GM18873 (cell line): ENCODE results near the gene RHOBTB3.
"Not testable (repeated sequence)": the region's sequence is repeated elsewhere in the genome, so short reads cannot be mapped to it uniquely, and the experiment has no call there.

Experiments used
- ATAC-seq: cut with Tn5 transposase; IDR thresholded peaks from one replicate; pipeline ENCODE4 v1.9.1; 2021; ENCODE audit warnings: mild to moderate bottlenecking, moderate library complexity, moderate number of reproducible peaks; ENCODE audit not compliant: unreplicated experiment, low FRiP score

RHOBTB3 gene

DNA sequence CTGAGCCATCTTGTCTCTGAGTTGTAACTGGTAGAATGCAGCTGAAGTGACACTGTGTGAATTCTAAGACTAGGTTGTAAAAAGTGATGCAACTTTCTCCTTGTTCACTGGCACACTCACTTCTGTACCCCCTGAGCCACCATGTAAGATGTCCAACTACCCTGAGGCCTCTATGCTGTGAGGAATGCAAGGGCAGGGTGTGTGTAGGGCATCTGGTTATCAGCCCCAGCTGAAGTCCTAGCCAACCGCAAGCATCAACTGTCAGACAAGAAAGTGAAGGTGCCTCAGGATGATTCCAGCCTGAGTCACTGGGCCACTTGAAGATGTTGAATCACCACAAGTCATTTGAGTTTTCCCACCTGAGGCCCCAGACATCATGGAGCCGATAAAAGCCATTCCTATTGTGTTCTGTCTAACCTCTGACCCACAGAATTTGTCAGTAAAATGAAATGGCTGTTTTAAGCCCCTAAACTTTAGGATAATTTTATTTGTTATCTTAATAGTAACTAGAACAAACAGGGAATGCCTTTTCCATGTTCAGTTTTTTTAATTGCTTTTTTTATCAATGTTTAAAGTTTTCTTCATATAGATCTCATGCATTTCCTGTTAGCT lies 18.7 kb upstream of the RHOBTB3 start:
- ATAC-seq: no peak

DNA sequence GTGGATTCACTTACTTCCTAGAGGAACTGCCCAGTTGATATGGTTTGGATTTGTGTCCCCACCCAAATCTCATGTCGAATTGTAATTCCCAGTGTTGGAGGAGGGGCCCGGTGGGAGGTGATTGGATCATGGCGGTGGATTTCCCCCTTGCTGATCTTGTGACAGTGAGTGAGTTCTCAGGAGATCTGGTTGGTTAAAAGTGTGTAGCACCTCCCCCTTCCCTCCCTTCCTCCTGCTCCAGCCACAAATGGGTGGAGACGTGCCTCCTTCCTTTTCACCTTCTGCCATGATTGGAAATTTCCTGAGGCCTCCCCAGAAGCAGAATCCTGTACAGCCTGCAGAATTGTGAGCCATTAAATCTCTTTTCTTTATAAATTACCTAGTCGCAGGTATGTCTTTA lies 17.9 kb upstream of the RHOBTB3 start:
- not testable (repeated sequence) for ATAC-seq

DNA sequence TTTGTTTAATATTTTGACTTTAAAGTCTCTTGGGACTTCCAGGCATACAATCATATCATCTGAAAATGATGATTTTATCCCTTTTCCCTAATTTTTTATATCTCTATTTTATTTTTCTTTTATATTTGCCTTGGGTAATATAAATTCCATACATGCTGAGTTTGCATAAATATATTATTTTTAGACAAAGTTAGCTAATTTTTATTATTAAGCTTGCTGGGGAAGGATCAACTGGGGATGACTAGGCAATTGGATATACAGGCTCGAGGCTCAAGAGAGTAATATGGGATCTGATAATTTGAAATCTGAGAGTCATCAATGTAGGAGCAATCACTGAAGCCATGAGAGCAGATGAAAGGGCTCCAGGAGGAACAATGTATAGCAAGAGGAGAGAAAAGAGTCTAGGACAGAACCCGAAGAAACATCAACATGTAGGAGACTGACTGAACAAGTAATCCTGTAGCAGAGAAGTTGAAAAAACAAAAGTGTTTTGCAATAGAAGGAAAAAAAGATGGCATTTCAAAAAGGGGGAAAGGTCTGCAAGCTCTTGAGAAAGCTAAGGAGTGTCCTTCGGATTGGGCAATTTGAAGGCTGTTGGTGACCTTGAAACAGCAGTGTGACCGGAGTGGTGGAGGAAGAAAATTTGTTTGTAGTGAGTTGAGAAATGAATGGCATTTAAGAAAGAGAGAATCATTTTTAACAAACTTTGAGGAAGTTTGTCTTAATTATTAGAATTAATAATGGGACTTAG lies 17.0 kb upstream of the RHOBTB3 start:
- no peak for ATAC-seq

DNA sequence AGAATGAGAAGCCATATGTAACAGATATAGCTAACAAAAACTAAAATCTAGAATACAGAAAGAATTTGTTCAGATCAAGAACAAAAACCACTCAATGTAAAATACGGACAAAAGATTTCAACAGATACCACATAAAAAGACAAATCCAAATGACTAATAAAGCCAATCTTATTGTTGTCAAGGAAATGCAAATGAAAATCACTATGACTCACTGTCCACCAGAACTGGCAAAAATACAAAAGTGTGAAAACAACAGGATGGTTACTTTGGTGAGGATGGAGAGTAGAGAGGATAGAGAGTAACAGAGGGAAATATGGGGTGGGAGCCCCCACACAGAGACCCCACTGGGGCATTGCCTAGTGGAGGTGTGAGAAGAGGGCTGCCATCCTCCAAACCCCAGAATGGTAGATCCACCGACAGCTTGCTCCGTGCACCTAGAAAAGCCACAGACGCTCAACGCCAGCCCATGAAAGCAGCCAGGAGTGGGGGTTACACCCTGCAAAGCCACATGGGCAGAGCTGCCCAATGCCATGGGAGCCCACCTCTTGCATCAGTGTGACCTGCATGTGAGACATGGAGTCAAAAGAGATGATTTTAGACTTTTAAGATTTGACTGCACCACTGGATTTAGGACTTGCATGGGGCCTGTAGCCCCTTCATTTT lies 15.2 kb upstream of the RHOBTB3 start:
- ATAC-seq: no peak

DNA sequence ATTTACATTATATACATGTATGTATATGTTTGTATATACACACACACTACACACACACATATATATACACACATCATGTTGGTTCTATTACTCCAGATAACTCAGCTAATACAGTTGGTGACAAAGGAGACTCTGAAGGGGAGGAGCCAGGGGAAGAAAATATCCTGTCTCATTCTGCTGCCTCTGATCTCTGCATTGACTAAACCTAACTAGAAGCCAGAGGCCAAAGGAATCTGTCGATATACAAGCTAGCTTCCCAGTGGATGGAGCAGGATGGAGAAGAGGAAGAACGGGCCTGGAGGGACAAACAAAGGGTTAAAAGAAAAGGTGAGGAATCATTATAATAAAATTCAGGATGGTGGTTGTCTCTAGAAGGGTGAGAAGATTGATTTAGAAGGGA lies 13.7 kb upstream of the RHOBTB3 start:
- ATAC-seq: no peak

DNA sequence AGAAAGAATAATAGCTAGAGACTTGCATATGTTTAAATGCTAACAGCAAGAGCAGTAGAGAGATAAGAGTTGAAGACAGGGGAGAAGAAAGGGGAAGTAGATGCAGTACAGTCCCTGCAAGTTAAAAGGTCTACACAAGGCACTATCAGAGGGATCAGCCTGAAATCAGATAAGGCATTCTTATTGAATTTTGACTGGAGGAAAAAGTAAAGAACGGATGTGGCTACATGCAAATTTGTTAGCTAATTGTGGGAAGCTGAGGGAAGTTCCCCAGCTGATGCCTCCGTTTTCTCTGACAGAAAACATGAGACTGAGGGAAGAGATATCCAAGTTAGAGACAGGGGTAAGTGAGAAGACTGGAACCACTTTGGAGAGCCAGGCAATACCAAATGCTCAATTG lies 12.9 kb upstream of the RHOBTB3 start:
- ATAC-seq: peak; percentile 70

GRCh38 chr5:95718738-95719137 lies 12.4 kb upstream of the RHOBTB3 start:
- ATAC-seq: no peak

DNA sequence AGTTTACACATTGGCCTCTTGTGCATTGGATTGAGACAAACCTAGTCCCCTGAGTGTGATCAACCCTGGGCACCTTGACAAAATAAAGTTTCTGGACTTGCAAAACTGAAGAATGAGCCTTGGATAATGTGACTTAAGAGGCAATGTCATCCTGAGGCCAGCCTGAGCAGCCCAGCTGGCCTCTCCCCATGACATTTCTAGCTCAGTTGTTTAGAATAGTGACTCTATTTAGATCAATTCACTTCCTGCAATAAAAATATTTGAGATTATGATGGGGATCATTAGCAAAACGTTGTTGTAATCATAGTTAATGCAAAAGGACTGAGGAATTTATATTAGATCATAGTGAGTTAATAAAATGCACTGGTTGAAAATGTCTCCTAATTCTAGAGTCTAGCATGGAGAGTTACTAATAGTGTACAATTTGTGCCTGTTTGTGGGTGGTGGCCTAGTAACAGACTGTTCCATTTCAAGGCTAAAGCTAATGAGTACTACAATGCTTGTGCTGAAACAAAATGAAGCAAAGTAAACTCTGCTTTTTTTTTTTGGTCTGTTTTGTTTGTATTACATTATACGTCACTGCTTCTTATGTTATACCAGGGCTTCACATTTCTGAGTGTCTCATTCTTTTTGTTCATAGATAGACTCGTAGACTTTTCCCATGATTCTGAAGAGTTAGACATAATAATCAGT lies 10.9 kb upstream of the RHOBTB3 start:
- ATAC-seq: no peak

- ATAC-seq: no peak
Measured at GRCh38 chr5:95721582-95722295, 9.4 kb upstream of the RHOBTB3 start.

GRCh38 chr5:95723632-95724369 lies 7.3 kb upstream of the RHOBTB3 start:
- ATAC-seq: no peak

- no peak for ATAC-seq
Measured at GRCh38 chr5:95725071-95725820, 5.9 kb upstream of the RHOBTB3 start.

DNA sequence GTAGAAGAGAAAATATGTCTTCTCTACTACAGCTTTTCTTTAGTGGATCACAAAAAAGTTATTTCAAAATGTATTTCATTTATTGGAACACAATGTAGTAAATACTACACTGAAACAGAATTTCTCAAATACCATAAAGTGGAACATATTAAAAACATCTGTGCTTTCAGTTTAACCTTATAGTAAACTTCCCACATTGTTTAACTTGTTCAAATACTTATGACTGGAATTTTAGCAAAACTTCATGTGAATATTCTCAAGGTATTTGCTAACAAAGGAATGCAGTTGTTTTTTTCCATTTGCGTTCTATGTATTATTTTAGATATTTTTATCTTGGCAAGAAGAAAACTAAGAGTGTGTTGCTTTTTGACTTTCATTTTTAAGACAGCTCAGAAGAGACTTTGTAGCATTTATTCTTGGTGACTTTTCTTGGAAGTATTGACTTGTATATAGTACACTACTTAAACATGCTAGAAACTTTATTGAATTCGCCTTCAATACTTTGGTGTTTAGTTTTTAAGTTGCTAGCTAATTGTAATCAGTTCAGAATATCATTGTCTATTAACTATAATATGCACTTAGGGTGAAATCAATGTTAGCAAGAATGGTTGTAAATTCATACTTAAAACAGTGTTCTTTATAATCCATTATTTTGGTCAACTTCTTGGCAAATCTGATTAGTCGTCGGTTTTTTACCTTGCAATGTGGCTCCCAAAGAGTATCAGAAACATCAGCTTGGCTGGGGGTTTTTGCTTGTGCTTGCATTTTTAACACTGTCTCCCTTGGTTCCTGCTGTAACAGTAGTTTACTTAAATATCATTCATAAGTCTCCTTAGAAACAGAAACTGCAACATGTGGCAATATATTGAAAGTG lies 5.0 kb upstream of the RHOBTB3 start:
- ATAC-seq: peak; percentile 35

GRCh38 chr5:95726811-95727763 lies 4.0 kb upstream of the RHOBTB3 start:
- ATAC-seq: no peak

GRCh38 chr5:95727764-95728191 lies 3.4 kb upstream of the RHOBTB3 start:
- ATAC-seq: no peak

- no peak for ATAC-seq
Measured at GRCh38 chr5:95728494-95729114, 2.5 kb upstream of the RHOBTB3 start.

DNA sequence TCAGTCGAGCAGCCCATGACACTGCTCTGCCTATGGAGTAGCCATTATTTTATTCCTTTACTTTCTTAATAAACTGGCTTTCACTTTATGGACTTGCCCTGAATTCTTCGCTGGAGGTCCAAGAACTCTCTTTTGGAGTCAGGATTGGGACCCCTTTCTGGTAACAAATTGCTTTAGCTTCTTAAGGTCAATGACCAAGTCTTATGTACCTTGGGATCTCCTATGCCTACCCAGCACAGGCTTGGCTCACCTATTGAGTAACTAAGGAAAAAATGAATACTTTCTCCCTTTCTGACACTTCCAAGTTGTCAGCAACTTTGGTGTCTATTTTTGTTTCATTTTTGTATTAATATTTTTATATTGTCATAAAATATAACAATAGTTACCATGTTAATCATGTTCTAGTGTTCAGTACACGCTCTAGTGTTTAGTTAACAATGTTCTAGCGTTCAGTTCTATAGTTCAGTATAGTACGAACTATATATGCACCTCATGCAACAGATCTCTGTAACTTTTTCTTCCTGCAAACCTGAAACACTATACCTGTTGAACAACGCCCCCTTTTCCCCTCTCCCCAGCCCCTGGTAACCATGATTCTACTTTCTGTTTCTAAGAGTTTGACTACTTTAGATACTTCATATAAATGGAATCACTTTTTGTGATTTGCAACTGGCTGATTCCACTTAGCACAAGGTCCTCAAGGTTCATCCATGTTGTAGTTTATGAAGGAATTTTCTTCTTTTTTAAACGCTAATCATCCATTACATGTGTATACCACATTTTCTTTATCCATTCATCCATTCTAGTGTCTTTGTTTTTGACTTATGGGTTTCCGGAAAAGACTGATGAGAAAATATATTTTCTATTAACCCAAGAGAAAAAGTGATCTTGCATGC lies 1.8 kb upstream of the RHOBTB3 start:
- ATAC-seq: no peak
